Measurements from ENCODE around the gene COL9A3.

GRCh38 chr20:62775206-62775605, 41.6 kb upstream of the COL9A3 start:
- no peak for TF ChIP-seq CTCF (IDR thresholded peaks at IDR 0.05; ENCODE audit: poor library complexity)
- TF ChIP-seq EZH2phosphoT487 (IDR thresholded peaks at IDR 0.05; ENCODE audit: low read depth, severe bottlenecking, unreplicated experiment), result no peak
- TF ChIP-seq EZH2 (IDR thresholded peaks at IDR 0.05; ENCODE audit: borderline replicate concordance), result no peak

Data from hepatocyte (in vitro differentiated cells).